ENCODE measurements around the gene SENP5.
"Not testable (repeated sequence)": the region's sequence is repeated elsewhere in the genome, so short reads cannot be mapped to it uniquely, and the experiment has no call there.

SENP5 gene

GRCh38 chr3:196942915-196943277 is 75.2 kb downstream of the SENP5 start:
- no peak for DNase-seq (ENCODE audit: low read depth)

DNA sequence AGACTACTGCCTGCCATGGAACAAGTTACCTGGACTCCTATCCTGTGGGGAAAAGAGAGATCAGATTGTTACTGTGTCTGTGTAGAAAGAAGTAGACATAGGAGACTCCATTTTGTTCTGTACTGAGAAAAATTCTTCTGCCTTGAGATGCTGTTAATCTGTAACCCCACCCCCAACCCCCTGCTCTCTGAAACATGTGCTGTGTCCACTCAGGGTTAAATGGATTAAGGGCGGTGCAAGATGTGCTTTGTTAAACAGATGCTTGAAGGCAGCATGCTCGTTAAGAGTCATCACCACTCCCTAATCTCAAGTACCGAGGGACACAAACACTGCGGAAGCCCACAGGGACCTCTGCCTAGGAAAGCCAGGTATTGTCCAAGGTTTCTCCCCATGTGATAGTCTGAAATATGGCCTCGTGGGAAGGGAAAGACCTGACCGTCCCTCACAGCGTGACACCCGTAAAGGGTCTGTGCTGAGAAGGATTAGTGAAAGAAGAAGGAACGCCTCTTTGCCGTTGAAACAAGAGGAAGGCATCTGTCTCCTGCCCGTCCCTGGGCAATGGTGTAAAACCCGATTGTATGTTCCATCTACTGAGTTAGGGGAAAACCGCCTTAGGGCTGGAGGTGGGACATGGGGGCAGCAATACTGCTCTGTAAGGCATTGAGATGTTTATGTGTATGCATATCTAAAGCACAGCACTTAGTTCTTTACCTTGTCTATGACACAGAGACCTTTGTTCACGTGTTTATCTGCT is 76.5 kb downstream of the SENP5 start:
- not testable (repeated sequence) for DNase-seq (ENCODE audit: low read depth)

DNA sequence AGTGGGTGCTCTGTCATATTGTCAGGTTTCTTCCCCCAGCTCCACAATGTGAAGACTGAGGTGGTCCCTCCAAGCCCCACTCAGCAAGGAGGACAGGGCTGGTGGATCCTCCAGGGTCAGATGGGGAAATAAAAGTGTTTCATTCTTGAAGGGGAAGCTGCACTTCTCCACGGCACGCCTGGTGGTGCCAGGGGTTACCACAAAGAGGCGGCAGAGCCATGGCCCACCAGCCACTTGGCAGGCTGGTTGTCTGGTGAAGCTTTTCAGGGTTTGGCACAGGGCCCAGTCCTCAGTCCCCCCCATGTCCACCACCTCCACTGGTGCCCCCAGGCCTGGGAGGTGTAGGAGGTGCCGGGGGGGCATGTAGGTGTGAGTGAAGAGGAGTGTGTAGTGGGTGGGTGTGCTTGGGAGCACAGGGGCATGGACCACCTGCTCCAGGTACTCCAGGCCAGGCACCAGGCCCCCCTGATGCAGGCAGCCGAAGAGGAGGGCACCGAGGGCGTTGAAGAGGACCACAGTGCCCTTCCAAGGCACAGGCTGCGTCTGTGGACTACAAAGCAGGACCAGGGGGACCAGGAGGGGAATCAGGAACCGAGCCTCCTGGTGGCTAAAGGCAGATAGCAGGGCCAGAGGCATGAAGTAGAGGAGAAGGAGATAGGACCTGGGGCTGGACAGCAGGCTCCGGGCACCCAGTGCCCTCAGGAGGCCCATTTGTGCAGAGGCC is 79.6 kb downstream of the SENP5 start:
- no peak for DNase-seq (ENCODE audit: low read depth)

DNA sequence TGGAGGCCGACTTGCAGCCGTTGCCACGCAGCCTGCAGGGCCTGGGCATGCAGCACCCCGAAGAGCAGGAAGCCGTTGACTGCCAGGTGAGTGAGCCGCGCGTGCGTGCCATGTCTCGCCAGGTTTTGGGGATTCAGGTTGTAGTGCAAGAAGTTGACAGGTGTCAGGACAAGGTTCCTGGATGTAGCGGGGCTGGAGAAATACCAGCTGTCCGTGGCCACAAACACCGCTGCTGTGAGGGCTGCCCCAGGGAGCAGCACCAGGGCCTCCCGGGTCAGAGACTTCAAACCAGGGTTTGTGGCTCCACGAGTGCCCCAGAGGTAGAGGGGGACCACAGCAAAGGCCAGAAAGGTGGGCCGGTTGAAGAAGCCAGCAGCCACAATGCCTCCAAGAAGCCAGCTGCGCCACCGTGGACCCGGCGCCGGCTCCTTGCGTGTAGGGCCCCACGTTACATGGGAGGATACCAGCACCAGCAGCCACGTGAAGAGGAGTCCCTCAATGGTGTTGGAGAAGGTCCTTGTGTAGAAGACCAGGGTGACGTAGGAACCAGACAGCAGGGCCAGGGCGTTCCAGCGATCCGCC is 80.2 kb downstream of the SENP5 start:
- DNase-seq (ENCODE audit: low read depth) = no peak

DNA sequence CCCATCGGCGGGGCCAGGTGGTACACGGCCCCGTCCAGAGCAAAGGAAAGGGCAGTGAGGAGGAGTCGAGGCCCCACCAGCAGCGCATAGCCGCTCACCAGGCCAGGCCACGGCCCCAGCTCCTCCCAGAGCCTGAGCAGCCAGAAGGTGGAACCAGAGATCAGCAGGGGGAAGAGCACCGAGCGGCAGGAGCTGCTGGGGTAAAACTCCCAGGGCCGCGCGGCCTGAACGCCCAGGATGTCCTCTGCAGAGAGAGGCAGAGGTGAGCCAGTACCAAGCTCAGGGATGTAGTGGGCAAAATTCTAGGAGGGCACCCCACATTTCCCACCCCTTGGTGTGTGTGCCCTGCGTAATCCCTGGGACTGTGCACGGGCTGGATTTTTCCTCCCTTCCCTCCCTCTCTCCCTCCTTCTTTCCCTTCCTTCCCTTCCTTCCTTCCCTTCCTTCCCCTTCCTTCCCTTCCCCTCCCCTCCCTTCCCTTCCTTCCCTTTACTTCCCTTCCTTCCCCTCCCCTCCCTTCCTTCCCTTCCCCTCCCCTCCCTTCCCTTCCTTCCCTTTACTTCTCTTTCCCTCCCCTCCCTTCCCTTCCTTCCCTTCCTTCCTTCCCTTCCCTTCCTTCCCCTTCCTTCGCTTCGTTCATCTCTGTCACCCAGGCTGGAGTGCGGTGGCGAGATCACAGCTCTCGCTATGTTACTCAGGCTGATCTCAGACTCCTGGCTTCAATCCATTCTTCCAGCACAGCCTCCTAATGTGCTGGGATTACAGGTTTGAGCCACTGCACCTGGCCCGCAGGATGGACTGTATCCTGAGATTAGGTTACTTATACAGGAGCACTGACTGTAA is 80.9 kb downstream of the SENP5 start:
- no peak for DNase-seq (ENCODE audit: low read depth)

GRCh38 chr3:196949285-196949619 is 81.5 kb downstream of the SENP5 start:
- no peak for DNase-seq (ENCODE audit: low read depth)

- no peak for DNase-seq (ENCODE audit: low read depth)
These were observed 82.0 kb downstream of the SENP5 start for GRCh38 chr3:196949750-196950149.

DNA sequence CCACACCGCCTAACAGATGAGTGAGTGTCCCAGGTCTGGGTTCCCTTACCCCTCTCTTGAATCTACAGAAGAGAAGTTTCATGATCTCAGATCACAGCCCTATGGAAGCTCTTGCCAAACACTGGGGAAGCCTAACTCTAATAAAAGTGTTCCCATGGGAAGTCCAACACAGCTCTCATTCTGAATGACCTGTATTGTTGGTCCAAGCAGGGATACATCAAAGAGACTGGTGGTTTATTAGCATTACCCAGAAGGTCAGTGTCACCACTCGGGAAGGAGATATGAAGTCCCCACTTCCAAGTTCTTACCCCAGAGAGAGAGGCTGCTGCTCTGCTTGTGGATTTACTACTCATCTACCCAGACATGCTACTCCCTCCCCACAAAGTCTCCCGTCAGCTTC is 83.7 kb downstream of the SENP5 start:
- DNase-seq (ENCODE audit: low read depth) = no peak

- no peak for DNase-seq (ENCODE audit: low read depth)
These were observed 87.1 kb downstream of the SENP5 start for GRCh38 chr3:196954832-196955231.

DNA sequence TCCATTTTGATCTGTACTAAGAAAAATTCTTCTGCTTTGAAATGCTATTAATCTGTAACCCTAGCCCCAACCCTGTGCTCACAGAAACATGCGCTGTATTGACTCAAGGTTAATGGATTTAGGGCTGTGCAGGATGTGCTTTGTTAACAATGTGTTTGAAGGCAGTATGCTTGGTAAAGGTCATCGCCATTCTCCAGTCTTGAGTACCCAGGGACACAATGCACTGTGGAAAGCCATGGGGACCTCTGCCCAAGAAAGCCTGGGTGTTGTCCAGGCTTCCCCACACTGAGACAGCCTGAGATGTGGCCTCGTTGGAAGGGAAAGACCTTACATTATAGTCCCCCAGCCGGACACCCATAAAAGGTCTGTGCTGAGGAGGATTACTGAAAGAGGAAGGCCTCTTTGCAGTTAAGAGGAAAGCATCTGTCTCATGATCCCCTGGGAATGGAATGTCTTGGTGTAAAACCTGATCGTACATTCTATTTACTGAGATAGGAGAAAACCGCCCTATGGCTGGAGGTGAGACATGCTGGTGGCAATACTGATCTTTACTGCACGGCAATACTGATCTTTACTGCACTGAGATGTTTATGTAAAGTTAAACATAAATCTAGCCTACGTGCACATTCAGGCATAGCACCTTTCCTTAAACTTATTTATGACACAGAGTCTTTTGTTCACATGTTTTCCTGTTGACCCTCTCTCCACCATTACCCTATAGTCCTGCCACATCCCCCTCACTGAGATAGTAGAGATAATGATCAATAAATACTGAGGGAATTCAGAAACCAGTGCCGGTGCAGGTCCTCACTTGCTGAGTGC is 94.6 kb downstream of the SENP5 start:
- no peak for DNase-seq (ENCODE audit: low read depth)

DNA sequence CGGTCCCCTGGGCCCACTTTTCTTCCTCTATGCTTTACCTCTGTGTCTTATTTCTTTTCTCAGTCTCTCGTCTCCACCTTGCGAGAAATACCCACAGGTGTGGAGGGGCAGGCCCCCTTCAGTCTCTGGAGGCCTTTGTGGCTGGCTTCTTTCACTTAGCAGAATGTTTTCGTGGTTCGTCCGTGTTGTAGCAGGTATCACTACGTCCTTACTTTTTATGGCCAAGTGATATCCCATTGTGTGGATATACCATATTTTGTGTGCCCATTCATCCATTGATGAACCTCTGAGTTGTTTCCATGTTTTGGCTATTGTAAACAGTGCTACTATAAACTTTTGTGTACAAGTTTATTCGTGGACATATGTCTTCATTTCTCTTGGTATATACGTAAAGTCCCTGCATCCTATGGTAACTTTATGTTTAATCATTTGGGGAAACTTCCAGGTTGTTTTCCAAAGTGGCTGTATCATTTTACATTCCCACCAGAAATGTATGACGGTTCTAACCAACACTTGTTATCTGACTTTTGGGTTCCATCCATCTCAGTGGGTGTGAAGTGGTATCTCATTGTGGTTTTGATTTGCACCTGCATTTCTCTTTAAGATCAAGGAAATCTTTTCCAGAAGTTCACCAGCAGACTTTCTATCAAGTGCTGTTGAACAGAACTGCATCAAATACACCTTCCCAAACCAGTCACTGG is 95.4 kb downstream of the SENP5 start:
- no peak for DNase-seq (ENCODE audit: low read depth)

DNA sequence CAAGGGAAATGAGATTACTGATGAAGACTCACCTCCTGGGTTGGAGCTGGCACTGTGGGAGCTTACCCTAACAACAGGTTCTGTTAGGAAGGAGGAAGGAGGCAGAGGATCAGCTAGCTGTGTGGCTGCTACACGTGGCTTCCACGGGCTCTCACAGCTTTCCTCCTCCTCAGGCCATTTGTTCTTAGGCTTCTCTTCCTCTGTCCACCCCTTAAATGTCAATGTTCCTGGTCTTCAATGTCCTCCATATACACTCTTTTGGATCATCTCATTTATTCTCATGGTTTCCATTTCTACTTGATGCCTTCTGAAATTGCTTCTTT is 95.9 kb downstream of the SENP5 start:
- no peak for DNase-seq (ENCODE audit: low read depth)

GRCh38 chr3:196965112-196965803 is 97.5 kb downstream of the SENP5 start:
- no peak for DNase-seq (ENCODE audit: low read depth)

GRCh38 chr3:196965804-196966173 is 98.1 kb downstream of the SENP5 start:
- no peak for DNase-seq (ENCODE audit: low read depth)

DNA sequence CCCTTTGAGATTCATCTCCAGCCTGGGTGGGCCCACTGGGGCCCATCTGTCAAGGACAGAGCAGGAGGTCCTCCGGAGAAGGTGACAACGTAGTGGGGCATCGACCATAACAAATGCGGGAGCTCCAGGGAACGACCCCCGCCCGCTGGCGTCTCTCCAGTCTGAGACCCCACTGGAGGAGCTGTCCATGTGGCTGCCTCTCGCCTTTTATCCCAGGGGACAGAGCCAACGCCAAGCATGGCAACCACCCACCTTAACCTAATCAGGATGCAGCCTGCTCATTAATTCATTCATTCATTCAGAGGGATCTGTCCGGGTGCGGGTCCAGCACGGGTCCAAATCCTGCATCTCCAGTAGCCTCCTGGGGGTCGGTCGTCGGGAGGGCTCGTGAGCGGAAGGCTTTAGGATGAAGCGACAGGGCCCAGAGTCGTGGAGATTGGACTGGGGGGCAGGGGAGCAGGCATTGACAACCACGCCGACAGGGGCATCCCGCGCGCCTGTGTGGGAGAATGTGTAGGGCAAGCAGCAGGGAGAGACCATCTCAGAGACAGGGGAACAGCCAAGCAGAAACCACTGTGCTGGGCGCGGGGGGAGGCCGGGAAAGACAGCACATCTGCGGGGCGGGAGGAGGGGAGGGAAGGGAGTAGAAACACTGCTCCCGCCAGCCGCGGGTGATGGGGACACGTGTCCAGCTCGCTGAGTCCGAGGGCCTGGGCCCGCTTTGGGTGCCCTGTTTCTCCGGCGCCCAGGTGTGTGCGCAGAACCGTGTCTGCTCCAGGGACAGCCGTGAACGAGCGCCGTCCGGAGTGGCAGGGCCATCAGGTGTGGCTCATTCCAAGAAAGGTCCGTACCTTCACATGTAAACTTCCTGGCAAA is 99.0 kb downstream of the SENP5 start:
- no peak for DNase-seq (ENCODE audit: low read depth)

GRCh38 chr3:196967412-196968232 is 99.9 kb downstream of the SENP5 start:
- DNase-seq (ENCODE audit: low read depth) = no peak

DNA sequence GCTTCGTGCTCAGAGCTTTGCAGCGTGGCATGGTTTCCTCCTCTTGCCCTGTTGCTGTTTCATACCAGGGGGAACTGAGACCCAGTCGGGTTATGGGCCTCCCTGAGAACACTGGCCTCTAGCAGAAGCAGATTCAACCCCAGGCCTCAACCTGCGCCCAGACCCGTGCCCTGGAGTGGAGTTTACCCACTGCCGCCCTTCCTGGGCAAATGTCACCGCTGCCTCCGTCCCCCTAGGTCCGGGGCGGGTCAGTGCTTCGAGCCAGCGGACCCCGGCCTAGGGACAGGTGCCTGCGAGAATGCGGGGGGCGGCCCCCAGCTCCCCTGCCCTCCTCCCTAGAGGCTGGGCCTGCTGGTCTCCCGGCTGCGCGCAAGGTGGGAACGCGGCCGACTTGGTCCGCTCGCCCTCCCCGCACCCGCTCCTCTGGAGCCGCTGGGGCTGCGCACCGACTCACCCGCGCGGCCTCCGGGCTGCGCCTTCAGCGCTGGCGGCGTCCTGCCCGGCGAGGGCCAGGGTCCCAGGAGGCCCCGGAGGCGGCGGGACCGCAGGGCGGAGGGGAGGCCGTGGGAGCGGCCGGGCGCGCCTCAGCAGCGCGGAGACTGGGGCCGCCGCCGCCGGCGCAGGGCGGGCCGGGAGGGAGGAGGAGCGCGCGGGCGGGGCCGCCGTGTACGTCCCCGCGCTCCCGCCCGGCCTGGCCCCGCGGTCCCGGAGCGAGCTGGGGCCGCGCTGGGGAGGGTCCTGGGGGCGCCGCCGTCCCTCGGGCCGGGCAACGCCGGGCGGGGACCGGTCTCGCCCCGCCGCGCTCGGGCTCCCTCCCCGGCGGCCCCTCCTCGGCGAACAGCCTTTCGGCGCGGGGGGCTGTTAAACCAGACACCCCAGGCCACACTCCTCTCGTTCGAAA is 100.8 kb downstream of the SENP5 start, which contains the start of gene PIGZ:
PIGZ (minus strand) TSS at position 601 of the 901 bp plus-strand sequence. CDS start 16,802 bp downstream, outside the sequence.
- no peak for DNase-seq (ENCODE audit: low read depth)

Data from T follicular helper cell (primary cell).